G401 (cell line): ENCODE results near the gene EYA3. TPM values are rescaled to one million over a fixed set of nuclear protein-coding genes. Genes with fewer than 3 reads are reported as not detected.

Source experiments
- DNase-seq: peaks from one replicate; pipeline ENCODE4 v3.0.0-alpha.2; 2015; ENCODE audit warnings: low spot score
- in situ Hi-C: cut with HindIII; loops from 2 replicates; pipeline ENCODE4 v1.10.0; 2016; ENCODE audit warnings: low sequenced_read_pairs, mixed read lengths
- total RNA-seq: library from RNA; depleted of rRNA; stranded (reverse); fragments of >200 nt; shearing (Covaris generic); gene quantifications from 2 replicates; pipeline ENCODE4 v1.2.3, GENCODE V29; 2014

The EYA3 gene
- total RNA-seq, 1 experiment from 2014 or later: 15.0 TPM

DNA sequence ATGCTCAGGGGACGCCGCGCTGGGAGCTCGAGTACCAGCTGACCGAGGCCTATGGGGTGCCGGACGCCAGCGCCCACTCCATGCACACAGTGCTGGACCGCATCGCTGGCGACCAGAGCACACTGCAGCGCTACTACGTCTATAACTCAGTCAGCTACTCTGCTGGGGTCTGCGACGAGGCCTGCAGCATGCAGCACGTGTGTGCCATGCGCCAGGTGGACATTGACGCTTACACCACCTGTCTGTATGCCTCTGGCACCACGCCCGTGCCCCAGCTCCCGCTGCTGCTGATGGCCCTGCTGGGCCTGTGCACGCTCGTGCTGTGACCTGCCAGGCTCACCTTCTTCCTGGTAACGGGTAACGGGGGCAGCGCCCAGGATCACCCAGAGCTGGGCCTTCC lies 129.9 kb downstream of the EYA3 start:
- DNase-seq: no peak
- in situ Hi-C loops: no loop called here

DNA sequence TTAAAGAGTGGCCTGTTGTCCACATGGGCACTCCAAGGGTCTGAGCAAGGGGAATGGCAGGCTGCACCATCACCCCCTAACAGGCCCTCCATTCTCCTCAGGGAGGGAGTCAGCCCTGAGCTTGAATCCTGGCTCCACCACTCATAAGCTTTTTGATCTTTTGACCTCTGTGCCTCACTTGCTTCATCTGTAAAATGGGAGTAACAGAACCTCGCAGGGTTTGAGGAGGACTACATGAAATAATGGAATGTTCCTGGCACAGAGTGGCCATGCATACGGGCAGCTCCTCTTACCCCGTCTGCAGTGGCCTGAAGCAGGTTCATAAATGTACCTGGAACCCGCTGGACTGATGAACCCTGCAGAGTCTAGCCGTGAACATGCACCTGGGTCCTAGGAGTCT lies 130.8 kb downstream of the EYA3 start:
- no peak for DNase-seq
- in situ Hi-C loops: no loop called here

DNA sequence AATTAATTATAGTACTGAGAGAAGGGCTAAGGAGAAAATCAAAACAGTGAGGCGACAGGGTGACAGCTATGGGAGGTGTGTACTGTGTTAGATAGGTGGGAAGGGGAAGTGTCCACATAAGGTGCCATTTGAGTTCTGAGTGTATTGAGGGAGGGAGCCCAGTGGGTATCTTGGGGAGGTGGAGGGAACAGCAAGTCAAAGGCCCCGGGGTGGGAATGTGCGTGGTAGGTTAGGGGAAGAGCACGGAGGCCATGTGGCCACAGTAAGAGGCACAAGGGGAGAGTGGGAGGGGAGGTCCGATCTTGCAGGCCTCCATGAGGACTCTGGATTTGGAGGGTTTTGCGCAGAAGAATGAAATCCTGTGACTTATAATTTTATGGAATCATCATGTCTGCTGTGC lies 131.6 kb downstream of the EYA3 start:
- DNase-seq: no peak
- in situ Hi-C loops: no loop called here

DNA sequence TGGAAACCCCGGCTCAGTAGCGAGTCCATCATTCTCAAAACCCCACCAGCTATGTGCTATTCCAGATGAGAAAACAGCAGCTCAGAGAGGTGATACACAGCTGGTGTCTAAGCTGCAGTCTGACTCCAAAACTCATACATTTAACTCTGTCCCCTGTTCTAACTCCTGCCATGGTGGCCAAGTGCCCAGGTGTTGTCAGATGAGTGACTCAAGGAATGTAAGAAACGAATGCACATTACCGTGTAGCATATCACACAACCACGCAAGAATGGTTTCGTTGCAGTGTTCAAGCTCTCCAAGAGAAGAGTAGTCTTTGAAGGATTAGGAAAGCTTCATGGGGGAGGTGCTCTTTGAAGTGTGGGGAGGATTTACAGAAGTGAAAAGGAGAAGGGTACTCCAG lies 133.3 kb downstream of the EYA3 start:
- in situ Hi-C loops: no loop called here
- DNase-seq: no peak

DNA sequence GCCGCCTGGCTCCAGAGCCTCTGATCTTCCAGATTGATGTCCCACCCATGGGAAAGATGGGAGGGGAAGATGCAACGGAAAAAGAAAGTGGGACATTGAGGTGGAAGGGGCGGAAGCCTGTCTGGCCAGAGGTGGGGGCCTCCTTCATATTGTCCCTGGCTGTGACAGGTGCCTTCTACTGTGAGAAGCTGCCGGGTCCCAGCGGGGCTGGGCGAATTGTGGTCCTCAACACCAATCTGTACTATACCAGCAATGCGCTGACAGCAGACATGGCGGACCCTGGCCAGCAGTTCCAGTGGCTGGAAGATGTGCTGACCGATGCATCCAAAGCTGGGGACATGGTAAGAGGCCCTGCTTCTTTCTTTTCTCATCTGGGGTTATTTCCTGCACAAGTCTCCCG lies 134.2 kb downstream of the EYA3 start:
- in situ Hi-C loops: no loop called here
- DNase-seq: no peak

DNA sequence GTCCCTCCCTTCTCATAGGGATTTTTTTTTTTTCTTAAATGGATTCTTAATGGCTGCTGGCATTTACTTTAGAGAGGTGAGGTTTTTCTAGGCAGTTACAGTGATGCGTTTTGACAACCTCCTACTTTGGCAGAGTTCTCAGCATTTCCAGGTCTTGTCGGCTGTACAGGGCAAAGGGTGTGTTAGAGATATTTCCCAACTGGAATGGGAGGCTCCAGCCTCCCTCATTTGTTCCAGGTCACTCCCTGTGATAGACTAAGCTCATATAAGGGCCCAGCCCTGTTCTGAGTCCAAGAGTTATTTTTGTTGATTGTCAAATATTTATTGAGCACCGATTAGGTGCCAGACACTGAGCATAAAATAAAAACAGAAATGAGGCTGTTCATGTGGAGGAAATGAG lies 136.3 kb downstream of the EYA3 start:
- in situ Hi-C loops: no loop called here
- no peak for DNase-seq

DNA sequence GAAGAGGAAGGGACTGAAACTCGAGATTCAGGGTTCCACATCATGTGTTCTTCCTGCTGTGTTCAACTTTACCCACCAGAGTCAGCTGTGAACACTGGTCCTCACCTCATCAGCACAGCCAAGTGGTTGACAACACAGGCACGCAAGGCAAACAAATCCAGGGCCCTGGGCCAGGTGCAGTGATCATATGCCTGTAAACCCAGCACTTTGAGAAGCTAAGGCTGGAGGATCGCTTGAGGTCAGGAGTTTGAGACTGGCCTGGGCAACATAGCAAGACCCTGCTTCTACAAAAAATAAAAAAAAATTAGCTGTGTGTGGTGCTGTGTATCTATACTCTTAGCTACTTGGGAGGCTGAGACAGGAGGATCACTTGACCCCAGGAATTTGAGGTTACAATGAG lies 137.0 kb downstream of the EYA3 start:
- in situ Hi-C loops: no loop called here
- no peak for DNase-seq

DNA sequence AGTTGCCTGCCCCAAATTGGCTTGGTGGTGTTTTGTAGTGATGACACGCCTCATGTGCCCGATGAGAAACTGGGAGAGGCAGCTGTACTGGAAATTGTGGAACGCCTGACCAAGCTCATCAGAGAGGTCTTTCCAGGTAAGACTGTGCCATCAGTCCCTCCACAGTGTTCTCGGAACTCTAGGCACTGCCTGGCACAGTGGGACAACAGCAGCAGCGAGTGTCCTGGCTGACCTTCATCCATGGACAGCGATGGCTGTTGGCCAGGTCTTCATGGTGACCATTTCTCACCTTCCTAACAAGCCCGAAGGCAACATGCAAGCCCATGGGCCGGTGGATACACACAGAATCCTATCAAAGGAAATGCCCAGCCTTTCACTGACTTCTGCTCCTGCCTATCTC lies 139.4 kb downstream of the EYA3 start:
- no peak for DNase-seq
- in situ Hi-C loops: no loop called here

DNA sequence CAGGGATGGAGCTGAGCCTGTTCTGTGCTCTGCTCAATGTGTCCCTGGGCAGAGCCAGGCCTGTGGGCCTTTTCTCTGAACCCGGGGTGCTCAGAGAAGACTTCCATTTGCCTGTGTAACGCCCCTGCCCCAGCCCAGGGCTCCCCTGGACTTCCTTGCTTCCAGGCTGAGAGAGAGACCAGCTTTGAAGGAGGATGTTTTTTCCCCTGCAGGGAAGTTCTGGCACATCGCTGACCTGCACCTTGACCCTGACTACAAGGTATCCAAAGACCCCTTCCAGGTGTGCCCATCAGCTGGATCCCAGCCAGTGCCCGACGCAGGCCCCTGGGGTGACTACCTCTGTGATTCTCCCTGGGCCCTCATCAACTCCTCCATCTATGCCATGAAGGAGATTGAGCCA lies 143.4 kb downstream of the EYA3 start:
- DNase-seq: no peak
- in situ Hi-C loops: no loop called here

DNA sequence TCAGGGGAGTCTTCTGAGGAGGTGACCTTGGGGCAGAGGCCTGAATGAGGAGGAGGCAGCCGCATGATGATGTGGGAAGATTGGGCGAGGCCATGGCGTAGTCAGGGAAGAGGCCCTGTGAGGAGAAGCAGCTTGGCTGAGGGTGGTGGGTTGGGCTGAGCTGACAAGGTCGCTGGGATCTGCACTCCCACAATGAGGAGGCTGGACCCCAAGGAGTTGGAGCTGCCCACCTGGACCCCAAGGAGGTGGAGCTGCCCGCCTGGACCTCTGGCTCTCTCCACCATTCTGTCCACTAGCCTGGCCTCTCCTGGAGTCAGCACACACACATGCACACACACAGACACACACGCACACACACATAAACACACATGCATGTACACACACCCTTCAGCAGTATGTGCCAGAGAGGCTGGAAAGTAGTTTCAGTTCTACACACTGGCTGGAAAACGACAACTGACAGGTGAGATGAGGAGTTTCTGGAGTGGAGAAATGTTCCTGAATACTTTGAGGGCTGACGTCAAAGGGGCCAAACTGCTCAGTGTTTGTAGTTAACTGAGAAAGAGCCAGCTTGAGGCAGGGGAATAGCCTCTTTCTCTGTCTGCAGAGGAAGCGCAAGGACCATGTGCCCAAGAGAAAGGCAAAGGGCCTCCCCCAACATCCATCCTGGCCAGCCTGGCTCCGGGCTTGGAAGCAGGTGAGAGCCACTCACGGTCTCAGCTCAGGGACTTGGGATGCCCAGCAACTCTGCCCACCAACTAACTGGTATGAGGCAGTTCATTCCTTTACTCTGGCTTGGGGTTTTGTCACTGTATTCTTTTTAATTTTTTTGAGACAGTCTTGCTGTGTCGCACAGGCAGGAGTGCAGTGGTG lies 146.5 kb downstream of the EYA3 start:
- no peak for DNase-seq
- in situ Hi-C loops: no loop called here

DNA sequence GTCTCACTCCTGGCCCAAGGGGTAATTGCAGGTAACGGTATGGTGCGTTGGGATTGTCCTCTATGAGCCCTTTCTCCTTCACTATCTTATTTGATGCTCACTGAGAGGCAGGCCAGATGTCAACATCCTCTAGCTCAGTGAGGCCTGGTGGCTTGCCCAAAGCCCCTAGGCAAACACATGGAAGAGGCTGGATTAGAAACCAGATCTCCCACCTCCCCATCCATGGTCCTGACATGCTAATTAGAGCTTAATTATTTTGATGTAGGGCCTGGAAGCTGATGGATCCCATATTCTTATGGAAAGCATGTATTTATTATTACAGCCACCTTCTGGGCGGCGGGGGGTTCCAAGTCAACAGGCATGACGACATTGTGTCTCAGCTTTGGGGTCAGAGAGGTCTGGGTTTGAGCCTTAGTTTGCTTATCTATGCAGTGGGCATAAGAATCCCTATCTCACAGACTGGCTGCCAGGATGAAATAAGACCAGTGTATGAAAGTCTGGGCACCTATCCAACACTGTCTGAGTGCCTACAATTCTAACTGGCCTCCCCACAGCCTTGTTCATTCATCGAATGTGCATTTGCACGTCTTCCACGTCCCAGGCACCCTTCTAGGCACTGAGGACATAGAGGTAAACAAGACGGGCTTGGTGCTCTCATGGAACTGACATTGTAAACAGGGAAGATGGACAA lies 147.4 kb downstream of the EYA3 start:
- in situ Hi-C loops: no loop called here
- DNase-seq: no peak

DNA sequence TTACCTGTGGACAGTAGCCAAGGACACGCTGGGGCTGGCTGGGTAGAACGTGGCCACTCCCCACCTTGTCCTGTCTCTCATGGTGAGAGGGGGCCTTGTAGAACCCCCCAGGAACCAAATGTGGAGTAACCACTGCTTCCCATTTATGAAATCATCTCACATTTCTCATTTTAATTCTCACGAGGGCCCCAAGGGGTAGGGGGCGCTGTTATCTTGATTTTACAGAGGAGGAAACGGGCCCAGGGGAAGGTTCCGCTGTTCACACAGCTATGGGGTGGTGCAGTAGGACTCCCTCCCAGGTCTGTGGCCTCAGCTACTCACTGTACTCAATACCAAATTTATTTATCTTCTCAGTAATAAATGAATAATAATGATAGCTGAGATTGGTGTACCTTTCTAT lies 148.1 kb downstream of the EYA3 start:
- DNase-seq: no peak
- in situ Hi-C loops: no loop called here

DNA sequence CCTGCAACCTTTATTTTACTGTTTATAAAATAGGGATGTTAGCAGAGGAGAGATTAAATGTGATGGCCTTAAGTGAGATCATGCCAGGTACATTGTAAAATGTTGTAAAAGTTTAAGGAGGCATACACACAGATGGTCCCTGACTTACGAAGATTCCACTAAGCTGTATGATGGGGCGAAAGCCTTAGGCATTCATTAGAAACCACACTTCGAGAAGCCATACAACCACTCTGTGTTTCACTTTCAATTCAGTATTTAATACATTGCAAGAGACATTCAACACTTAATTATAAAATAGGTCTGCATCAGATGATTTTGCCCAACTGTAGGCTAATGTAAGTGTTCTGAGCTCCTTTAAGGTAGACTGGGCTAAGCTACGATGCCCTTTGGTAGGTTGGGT lies 149.9 kb downstream of the EYA3 start:
- no peak for DNase-seq
- in situ Hi-C loops: no loop called here

DNA sequence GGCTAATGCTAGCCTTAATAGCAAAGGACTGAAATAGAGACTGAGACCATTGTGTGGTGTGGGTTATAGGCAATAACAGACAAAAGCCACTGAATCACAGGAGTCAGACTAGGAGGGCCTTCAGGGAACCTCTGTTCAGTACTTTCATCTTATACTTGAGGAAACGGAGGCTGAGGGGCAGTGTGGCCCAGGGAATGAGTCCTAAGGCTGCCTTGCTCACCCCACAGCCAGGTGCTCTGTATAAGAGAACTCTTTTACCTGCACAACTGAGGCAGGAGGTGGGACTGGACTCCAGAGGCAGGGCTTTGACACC lies 150.9 kb downstream of the EYA3 start:
- no peak for DNase-seq
- in situ Hi-C loops: no loop called here

DNA sequence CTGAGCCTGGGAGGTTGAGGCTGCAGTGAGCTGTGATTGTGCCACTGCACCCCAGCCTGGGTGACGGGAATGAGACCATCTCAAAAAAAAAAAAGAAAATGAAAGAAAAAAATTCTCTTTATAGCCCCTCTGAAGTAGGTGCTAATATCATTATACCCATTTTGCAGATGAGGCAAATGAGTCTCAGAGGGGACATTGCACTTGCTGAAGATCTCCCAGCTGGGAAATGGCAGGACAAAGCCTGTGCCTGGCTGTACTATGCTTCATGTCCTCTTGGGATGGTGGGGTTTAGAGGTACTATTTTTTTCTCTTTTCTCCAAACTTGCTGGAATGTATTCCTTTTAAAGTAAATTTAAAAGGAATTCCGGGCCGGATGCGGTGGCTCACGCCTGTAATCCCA lies 152.0 kb downstream of the EYA3 start:
- in situ Hi-C loops: no loop called here
- no peak for DNase-seq

DNA sequence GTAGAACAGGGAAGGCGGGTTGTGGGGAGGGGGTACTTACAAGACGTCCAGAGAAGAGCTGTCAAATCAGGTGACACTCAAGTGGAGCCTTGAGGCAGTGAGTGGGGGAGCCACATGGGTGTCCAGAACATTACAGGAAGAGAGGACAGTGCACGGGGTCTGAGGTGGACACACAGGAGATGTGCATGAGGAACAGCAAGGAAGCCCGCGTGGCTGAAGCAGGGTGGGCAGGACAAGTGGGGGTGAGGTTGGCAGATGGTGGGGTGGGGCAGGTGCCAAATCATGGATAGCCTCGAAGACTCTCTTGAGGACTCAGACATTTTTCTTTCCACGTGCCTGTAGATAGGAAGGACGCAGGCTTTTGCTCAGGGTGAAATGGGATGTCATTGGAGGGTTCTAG lies 152.7 kb downstream of the EYA3 start:
- no peak for DNase-seq
- in situ Hi-C loops: no loop called here

DNA sequence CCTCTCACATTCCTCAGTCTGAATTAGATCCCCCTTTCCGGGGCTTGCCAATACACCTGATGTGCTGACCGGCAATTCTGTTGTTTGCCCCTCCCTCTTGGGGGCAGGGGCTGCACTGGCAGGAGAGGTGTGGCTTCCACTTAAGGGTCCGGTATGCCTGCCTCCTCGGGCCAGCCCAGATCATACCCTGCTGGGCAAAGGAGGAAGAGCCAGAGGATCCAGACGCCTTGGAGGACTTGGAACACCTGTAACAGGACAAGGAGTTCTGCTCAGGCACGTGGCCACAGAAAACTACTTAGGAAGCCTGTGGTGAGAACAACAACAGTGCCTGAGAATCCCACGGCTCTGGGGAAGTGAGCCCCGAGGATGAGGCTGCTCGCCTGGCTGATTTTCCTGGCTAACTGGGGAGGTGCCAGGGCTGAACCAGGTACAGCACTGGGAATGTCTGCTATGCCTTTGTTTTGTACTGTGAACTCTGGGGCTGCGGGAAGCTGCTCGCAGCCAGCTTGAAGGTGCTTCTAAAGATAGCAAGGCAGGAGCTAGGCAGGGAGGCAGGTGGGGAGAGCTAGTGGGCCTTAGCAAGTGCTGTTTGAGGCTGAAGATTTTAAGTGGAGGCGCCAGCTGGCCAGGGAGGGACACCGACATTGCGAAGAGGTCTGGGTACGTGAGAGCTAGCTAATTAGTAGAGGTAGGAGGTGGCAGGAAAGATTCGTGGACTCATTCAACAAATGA lies 153.4 kb downstream of the EYA3 start, which contains the start of gene SMPDL3B:
TSS of gene SMPDL3B (plus strand) at position 183 of the 732 bp plus-strand sequence. CDS start at position 367, 184 bp downstream.
- DNase-seq: peak; percentile 55
- in situ Hi-C loops: no loop called here

DNA sequence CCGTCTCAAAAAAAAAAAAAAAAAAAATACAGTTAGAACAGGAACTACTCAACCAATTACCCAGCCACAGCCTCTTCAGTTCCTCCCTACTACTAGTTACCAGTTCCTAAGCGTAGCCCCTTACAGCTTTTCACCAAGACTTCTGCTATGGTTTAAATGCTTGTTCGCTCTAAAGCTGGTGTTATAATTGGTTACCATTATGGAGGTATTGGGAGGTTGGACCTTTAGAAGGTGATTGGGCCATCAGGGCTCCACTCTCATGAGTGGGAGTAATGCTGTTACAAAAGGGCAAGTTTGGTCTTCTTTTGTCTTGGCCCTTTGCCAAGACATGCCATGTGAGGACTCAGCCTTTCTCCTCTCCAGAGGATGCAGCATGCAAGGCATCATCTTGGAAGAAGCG lies 156.7 kb downstream of the EYA3 start:
- in situ Hi-C loops: no loop called here
- DNase-seq: no peak

DNA sequence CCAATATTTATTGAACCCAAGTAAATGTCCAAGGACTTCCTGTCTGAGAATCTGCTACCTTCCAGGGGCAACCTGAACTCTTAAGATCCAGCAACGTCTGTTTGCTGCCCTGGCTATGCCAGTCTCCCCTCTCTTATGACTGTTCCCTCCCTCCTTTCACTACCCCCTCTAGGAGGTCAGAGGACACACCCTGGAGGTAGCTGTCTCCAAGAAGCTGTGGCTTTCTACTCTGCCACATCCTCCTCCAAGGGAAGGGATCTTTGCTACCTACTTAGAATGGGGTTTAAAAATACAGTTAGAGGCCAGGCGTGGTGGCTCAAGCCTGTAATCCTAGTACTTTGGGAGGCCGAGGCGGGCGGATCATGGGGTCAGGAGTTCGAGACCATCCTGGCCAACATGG lies 157.2 kb downstream of the EYA3 start:
- in situ Hi-C loops: no loop called here
- no peak for DNase-seq

DNA sequence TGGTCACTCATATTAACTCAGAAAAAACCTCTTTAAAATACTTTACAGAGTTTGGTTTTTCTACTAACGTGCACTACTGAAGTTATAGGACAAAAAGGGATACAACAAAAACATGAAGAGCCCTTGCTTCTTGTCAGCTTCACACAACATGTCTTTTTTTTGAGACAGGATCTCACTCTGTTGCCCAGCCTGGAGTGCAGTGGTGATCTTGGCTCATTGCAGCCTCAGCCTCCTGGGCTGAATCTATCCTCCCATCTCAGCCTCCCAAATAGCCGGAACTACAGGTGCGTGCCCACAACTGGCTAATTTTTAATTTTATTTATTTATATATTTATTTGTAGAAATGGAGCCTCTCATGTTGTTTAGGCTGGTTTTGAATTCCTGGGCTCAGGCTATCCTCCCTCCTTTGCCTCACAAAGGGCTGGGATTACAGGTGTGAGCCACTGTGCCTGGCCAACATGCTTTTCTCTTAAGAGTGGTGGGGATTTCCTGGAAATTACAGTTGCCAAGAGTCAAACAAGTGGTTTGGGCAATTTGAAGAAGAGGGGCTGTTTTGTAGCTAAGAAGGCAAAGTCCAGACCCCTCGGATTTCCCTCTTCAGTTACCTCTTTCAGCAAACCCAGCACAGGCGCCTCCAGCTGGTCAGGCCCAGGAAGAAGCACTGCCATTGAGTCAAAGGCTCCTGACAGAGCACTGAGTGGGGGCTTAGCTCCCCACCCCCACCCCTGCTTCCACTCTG lies 160.0 kb downstream of the EYA3 start:
- no peak for DNase-seq
- in situ Hi-C loops: no loop called here
